ENCODE results near the gene NPPC.

NPPC gene

DNA sequence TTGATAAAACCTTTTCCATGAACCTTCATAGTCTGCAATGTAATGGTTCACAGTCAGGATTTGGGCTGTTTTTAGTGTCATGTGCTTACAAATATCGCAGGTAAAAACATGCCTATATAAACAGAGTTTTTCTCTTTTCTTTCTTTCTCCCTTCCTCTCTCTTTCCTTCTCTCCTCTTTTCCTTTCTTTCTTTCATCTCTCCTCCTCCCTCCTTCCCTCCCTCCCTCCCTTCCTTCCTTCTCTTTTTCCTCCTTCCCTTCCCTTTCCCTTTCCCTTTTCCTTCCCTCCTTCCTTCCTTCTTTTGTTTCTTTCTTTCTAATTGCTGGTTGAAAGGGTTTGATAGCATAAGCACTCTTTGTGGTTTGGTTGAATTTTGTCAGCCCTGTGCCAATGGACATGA is 9.6 kb upstream of the NPPC start:
- no peak for DNase-seq (ENCODE audit: low read depth in 1 of 2, low spot score in 1 of 2)

DNA sequence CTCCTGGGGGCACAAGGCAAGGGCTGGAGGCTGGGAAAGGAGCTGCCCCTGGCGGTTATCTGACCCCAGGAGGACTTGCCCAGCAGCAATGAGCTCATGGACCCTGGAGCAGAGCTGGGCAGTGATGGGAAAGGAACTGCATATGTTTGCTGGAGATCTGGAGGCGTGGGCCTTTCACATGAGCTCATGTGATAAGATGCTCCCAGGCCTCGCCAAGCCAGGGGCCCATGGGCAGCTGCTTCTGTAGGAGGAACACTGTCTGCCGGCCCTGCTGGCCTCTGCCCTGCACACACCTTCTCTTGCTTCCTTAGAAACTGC is 9.0 kb upstream of the NPPC start:
- DNase-seq (ENCODE audit: low read depth in 1 of 2, low spot score in 1 of 2), result no peak

GRCh38 chr2:231934441-231935206 is 8.4 kb upstream of the NPPC start:
- DNase-seq (ENCODE audit: low read depth in 1 of 2, low spot score in 1 of 2), result no peak

DNA sequence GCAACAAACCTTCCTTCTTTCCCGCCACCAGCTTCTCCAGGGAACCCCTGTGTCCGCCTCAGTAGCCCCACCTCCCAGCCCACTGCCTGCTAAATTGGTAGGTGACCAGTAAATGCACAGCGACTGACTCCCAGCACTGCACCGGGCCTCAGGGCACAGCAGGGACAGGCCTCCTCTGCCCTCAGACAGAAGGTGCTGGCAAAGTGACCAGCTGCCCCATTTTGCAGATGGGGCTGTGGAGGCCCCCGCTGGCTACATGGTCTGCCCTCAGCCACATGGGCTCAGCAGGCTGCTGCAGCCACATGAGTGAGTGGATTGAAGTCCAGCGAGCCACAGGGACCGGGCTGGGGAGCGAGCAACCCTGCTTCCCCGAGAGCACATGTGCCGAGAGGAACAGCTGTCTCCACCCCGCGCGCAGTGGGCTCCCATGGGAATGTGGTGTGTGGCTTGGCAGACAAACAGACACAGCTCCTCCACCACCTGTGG is 7.8 kb upstream of the NPPC start:
- no peak for DNase-seq (ENCODE audit: low read depth in 1 of 2, low spot score in 1 of 2)

DNA sequence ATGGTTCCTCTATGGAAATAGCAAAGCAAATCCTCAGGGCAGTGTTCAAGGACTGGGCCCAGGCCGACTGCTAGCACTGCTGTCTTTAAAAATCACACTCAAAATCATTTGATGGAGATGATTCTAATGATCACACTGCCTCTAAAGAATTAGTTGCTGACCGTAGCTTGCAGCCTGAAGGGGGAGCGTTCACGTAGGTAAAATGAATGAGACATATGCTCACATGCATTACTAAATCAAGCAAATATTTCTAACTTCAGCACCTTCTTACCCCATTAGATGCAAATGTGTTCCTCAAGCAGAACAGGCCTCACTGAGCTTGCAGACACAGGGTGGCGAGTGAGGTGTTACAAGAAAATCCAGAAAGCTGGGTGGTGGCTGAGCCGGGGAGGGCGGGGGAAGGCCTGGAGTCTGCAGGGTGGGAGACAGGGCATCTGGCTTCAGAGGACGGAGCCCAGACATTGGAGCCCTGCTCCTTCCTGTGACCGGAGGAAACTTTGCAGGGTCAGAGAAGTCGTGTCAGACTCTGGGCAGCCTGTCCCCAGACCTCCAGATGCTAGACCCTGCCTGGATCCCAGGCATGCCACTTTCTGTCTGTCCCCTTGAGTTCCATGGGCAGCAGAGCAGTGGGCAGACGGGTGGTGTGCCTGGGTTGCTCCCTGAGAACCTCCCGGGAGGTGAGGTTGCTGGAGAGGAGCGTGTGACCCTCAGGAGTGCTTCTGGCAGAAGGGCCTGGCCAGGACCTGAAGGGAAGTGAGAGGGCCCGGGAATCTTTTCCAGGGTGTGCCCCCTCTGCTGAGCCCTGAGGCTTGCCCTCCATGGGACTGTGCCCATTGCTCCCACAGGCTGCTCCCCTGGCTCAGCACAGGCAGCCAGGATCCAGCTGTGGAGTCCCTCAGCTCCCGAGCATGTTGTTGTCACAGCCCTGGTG is 7.1 kb upstream of the NPPC start:
- no peak for DNase-seq (ENCODE audit: low read depth in 1 of 2, low spot score in 1 of 2)

DNA sequence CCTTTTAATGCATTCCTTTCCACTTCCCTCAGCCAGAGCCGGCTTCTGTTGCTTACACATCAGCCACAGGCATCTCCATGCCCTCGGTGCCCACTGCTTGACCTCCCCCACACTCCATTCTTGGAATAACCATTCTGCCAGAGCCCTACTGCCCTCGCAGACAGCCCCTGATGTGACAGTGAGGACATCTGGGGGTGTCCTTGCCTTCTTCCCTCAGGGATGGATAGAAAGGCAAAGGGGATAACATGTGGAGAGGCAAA is 6.4 kb upstream of the NPPC start:
- no peak for DNase-seq (ENCODE audit: low read depth in 1 of 2, low spot score in 1 of 2)

DNA sequence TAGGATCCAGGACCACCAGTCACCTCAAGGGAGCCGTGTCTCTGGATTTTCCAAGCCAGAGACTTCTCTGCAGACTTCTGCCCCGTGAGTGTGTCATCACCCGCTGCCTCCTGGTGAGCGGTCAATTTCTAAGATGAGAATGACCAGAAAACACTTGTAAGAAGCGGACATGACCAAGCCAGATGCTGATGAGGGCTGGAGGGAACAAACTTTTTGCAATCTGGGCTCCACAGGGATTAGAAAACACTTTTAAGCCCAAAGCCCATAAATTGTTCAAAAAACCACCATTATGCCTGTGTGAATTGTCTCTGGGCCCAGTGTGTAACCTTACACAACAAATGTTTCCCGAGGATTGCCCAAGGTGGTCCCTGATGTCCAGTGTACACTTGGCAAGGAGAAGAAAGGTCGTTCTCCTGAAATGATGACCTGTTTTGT is 5.3 kb upstream of the NPPC start:
- no peak for DNase-seq (ENCODE audit: low read depth in 1 of 2, low spot score in 1 of 2)

- no peak for DNase-seq (ENCODE audit: low read depth in 1 of 2, low spot score in 1 of 2)
Observed at GRCh38 chr2:231930593-231931281, 4.5 kb upstream of the NPPC start.

- no peak for DNase-seq (ENCODE audit: low read depth in 1 of 2, low spot score in 1 of 2)
Observed at GRCh38 chr2:231929961-231930592, 3.9 kb upstream of the NPPC start.

- DNase-seq (ENCODE audit: low read depth in 1 of 2, low spot score in 1 of 2), result no peak
Observed at GRCh38 chr2:231928901-231929725, 2.9 kb upstream of the NPPC start.

DNA sequence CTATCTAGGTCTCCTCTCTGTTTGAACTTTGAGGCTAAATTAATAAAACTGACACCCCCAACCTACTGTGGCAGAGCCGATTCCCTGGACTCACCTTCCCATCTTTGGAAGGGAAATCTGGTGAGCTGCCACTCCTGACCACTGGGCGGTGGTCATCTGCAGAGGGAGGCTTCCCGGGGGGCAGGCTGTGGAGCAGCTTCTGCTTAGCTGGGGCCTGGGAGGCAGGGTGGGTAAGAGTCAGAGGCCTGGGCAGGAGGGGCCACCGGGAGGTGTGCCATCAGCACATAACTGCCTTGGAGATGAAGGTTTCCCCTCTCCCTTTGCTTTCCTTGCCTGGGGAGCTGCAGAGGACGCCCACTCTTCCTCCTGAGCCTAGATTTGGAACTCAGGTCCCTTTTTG is 2.3 kb upstream of the NPPC start:
- no peak for DNase-seq (ENCODE audit: low read depth in 1 of 2, low spot score in 1 of 2)

DNA sequence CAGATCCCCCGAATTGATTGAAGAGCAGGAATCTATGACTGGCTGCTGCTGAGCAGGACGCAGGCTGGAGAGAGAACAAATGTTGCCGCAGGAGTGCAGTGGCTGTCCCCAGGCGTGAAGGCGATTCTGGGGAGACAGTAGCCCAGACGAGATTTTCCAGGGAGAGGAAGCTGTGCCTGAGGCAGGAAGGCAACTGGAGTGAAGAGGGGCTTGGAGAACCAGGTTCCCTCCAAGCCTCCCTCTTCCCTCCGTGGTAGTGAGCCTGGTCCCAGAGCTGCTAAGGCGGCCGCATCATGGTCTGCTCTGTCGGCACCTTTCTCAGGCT is 1.3 kb upstream of the NPPC start:
- DNase-seq (ENCODE audit: low read depth in 1 of 2, low spot score in 1 of 2), result no peak

- peak in 1 of 2 donors; percentile 12 for DNase-seq (ENCODE audit: low read depth in 1 of 2, low spot score in 1 of 2)
Observed at GRCh38 chr2:231926761-231927565, 767 bp upstream of the NPPC start.

GRCh38 chr2:231925303-231926179 is 655 bp downstream of the NPPC start:
- peak; percentile 47 to 59 for DNase-seq (ENCODE audit: low read depth in 1 of 2, low spot score in 1 of 2)

GRCh38 chr2:231924889-231925275 is 1.3 kb downstream of the NPPC start:
- no peak for DNase-seq (ENCODE audit: low read depth in 1 of 2, low spot score in 1 of 2)

- no peak for DNase-seq (ENCODE audit: low read depth in 1 of 2, low spot score in 1 of 2)
Observed at GRCh38 chr2:231923951-231924888, 2.0 kb downstream of the NPPC start.

GRCh38 chr2:231923010-231923344 is 3.2 kb downstream of the NPPC start:
- DNase-seq (ENCODE audit: low read depth in 1 of 2, low spot score in 1 of 2), result no peak
